Stimulated activated CD8-positive, alpha-beta memory T cell treated with anti-CD3 and anti-CD28 coated beads, Interleukin-7, amount 100 ng/mL, for 48 hours (primary cell): ENCODE results near the gene CFAP73.
"Not testable (repeated sequence)": the region's sequence is repeated elsewhere in the genome, so short reads cannot be mapped to it uniquely, and the experiment has no call there.

ENCODE experiments used
- DNase-seq, 2 donors: peaks; one replicate each; pipeline ENCODE4 v3.0.0-alpha.2; 2020; ENCODE audit warnings: low read depth in 1 of 2; ENCODE audit errors: extremely low read depth in 1 of 2

CFAP73 gene

GRCh38 chr12:113141716-113142115 lies 7.8 kb upstream of the CFAP73 start:
- not testable (repeated sequence) for DNase-seq

- no peak for DNase-seq
Measured at GRCh38 chr12:113142173-113142885, 7.2 kb upstream of the CFAP73 start.

- DNase-seq = no peak
Measured at GRCh38 chr12:113142886-113143332, 6.6 kb upstream of the CFAP73 start.

GRCh38 chr12:113143959-113144358 lies 5.6 kb upstream of the CFAP73 start:
- no peak for DNase-seq

GRCh38 chr12:113144806-113145205 lies 4.7 kb upstream of the CFAP73 start:
- DNase-seq = no peak

GRCh38 chr12:113145720-113146551 lies 3.6 kb upstream of the CFAP73 start:
- DNase-seq = no peak

GRCh38 chr12:113146999-113147398 lies 2.5 kb upstream of the CFAP73 start:
- no peak for DNase-seq

- no peak for DNase-seq
Measured at GRCh38 chr12:113151655-113152054, 2.1 kb downstream of the CFAP73 start.

GRCh38 chr12:113152196-113152834 lies 2.8 kb downstream of the CFAP73 start:
- no peak for DNase-seq

- peak; percentile 24 to 29 for DNase-seq
Measured at GRCh38 chr12:113152835-113153814, 3.6 kb downstream of the CFAP73 start.

GRCh38 chr12:113154351-113154973 lies 4.9 kb downstream of the CFAP73 start:
- DNase-seq = no peak

- no peak for DNase-seq
Measured at GRCh38 chr12:113155060-113155459, 5.5 kb downstream of the CFAP73 start.

GRCh38 chr12:113155646-113156045 lies 6.1 kb downstream of the CFAP73 start:
- DNase-seq = no peak

- no peak for DNase-seq
Measured at GRCh38 chr12:113157218-113157859, 7.8 kb downstream of the CFAP73 start.

GRCh38 chr12:113158439-113159203 lies 9.1 kb downstream of the CFAP73 start:
- no peak for DNase-seq

GRCh38 chr12:113159937-113160336 lies 10.4 kb downstream of the CFAP73 start:
- DNase-seq = no peak

- peak in 1 of 2 donors; percentile 24 for DNase-seq
Measured at GRCh38 chr12:113161415-113162016, 12.0 kb downstream of the CFAP73 start.
